Trophoblast cell (in vitro differentiated cells and primary cell): ENCODE measurements around the gene MED13L.
A peak's percentile ranks its signal among the peaks of the same experiment; 100 is the strongest.

Experiments
- DNase-seq, 2 donors: peaks; one replicate each; pipeline ENCODE4 v3.0.0-alpha.2; 2016
- H2AFZ ChIP-seq: 2 replicates; pipeline ENCODE4 v1.6.1; 2013; ENCODE audit warnings: low read length, moderate library complexity, mild to moderate bottlenecking; ENCODE audit not compliant: insufficient read depth, poor library complexity
- H2AK5ac ChIP-seq: 2 replicates; pipeline ENCODE4 v1.6.1; 2013; ENCODE audit warnings: mild to moderate bottlenecking, low read length
- H2BK120ac ChIP-seq: 2 replicates; pipeline ENCODE4 v1.6.1; 2013; ENCODE audit warnings: low read length, mild to moderate bottlenecking, moderate library complexity; ENCODE audit not compliant: insufficient read depth, poor library complexity
- H2BK12ac ChIP-seq: 2 replicates; pipeline ENCODE4 v1.6.1; 2013; ENCODE audit warnings: mild to moderate bottlenecking, low read length, moderate library complexity
- H2BK5ac ChIP-seq: 2 replicates; pipeline ENCODE4 v1.6.1; 2013; ENCODE audit warnings: low read length, low read depth, moderate library complexity, mild to moderate bottlenecking; ENCODE audit not compliant: poor library complexity
- H3K14ac ChIP-seq: 2 replicates; pipeline ENCODE4 v1.6.1; 2013; ENCODE audit warnings: mild to moderate bottlenecking, low read length
- H3K18ac ChIP-seq: 2 replicates; pipeline ENCODE4 v1.6.1; 2013; ENCODE audit warnings: mild to moderate bottlenecking, low read length
- H3K23ac ChIP-seq: 2 replicates; pipeline ENCODE4 v1.6.1; 2013; ENCODE audit warnings: low read length
- H3K27ac ChIP-seq: 2 replicates; pipeline ENCODE4 v1.5.1; 2013; ENCODE audit warnings: low read depth, mild to moderate bottlenecking, inconsistent platforms, low read length, moderate library complexity
- H3K27me3 ChIP-seq: 2 replicates; pipeline ENCODE4 v1.6.1; 2013; ENCODE audit warnings: inconsistent platforms, mild to moderate bottlenecking, low read length, moderate library complexity; ENCODE audit not compliant: insufficient read depth
- H3K36me3 ChIP-seq, 2 experiments: 1 replicate in 1 of 2; 2 replicates in 1 of 2; pipeline ENCODE4 v1.6.1; 2013; ENCODE audit warnings: low read length in 2 of 2, mild to moderate bottlenecking in 2 of 2, moderate library complexity in 1 of 2; ENCODE audit not compliant: insufficient read depth in 2 of 2, control insufficient read depth in 1 of 2
- H3K4ac ChIP-seq: 2 replicates; pipeline ENCODE4 v1.6.1; 2013; ENCODE audit warnings: low read depth, mild to moderate bottlenecking, low read length, moderate library complexity
- H3K4me1 ChIP-seq, 2 experiments: 1 replicate in 1 of 2; 2 replicates in 1 of 2; pipeline ENCODE4 v1.6.1; 2013; ENCODE audit warnings: low read length in 2 of 2, mild to moderate bottlenecking in 2 of 2, moderate library complexity in 1 of 2; ENCODE audit not compliant: insufficient read depth in 2 of 2, control insufficient read depth in 1 of 2
- H3K4me2 ChIP-seq: 2 replicates; pipeline ENCODE4 v1.6.1; 2013; ENCODE audit warnings: inconsistent platforms, mild to moderate bottlenecking, low read length, moderate library complexity
- H3K4me3 ChIP-seq: 2 replicates; pipeline ENCODE4 v1.5.1; 2013; ENCODE audit warnings: mild to moderate bottlenecking, low read depth, low read length, inconsistent platforms
- H3K79me1 ChIP-seq: one replicate; pipeline ENCODE4 v1.6.1; 2013; ENCODE audit warnings: low read length
- H3K79me2 ChIP-seq: 2 replicates; pipeline ENCODE4 v1.6.1; 2013; ENCODE audit warnings: low read length, mild to moderate bottlenecking; ENCODE audit not compliant: control insufficient read depth, insufficient read depth, poor library complexity
- H3K9ac ChIP-seq: 2 replicates; pipeline ENCODE4 v1.6.1; 2013; ENCODE audit warnings: mild to moderate bottlenecking, low read length
- H3K9me3 ChIP-seq: 2 replicates; pipeline ENCODE4 v1.6.1; 2013; ENCODE audit warnings: low read depth, mild to moderate bottlenecking, control low read depth, inconsistent platforms, low read length; ENCODE audit not compliant: insufficient read depth
- H4K12ac ChIP-seq: 2 replicates; pipeline ENCODE4 v1.6.1; 2013; ENCODE audit warnings: low read depth, mild to moderate bottlenecking, low read length, moderate library complexity
- H4K8ac ChIP-seq: 2 replicates; pipeline ENCODE4 v1.6.1; 2013; ENCODE audit warnings: low read depth, mild to moderate bottlenecking, low read length, moderate library complexity
- H4K91ac ChIP-seq: one replicate; pipeline ENCODE4 v1.6.1; 2013; ENCODE audit warnings: low read depth, mild to moderate bottlenecking, low read length, moderate library complexity
- WGBS: extraction: QIAGEN DNeasy Blood & Tissue Kit; methylation state at CpG from one replicate; pipeline ENCODE4 v1.1.7; 2013; ENCODE audit warnings: missing lambda C conversion rate; ENCODE audit not compliant: insufficient read length, insufficient coverage; ENCODE audit errors: extremely low coverage; 5-methylcytosine and 5-hydroxymethylcytosine counted together

MED13L gene

DNA sequence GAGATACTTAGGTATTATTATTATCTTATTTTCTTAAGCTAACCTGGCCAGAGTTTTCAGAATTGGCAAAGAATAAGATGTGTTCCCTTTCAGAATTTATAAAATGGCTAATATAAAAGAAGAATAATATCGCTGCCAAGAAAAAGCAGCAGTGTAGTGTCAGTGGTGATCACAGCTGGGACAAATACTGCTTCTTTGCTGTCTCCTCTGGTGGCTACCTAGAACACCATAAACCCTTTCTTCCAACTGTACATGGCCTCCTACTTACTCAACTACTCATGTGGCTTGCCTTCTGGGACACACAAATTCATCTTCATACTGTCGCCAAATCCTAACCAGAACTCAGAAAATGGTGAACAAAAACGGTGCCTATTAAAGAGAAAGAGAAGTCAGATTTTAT lies 72.7 kb downstream of the MED13L start:
- Histone ChIP-seq H3K27ac (no peak overlapping the region), H3K9ac (no peak overlapping the region), H2BK12ac (no peak overlapping the region), H3K23ac (no peak overlapping the region), H3K79me2 (peaks cover 7% of the 10 kb centered on the region), H4K91ac (no peak overlapping the region), H3K4ac (peak overlapping the region; percentile 89), H2AFZ (no peak overlapping the region), H3K27me3 (no peaks in the 10 kb centered on the region), H3K18ac (no peak overlapping the region), H3K4me3 (no peak overlapping the region), H4K8ac (no peak overlapping the region), H2BK5ac (no peak overlapping the region), H3K79me1 (no peaks in the 10 kb centered on the region), H3K14ac (no peak overlapping the region), H3K9me3 (no peaks in the 10 kb centered on the region), H4K12ac (no peak overlapping the region), H2BK120ac (no peak overlapping the region), H3K4me2 (no peak overlapping the region), H2AK5ac (no peak overlapping the region), H3K36me3 (no peaks in the 10 kb centered on the region), H3K4me1 (peaks cover 2% of the 10 kb centered on the region in 2 experiments)
- WGBS: no CpG with 5 or more reads among the region's 3 CpGs
- DNase-seq: no peak

DNA sequence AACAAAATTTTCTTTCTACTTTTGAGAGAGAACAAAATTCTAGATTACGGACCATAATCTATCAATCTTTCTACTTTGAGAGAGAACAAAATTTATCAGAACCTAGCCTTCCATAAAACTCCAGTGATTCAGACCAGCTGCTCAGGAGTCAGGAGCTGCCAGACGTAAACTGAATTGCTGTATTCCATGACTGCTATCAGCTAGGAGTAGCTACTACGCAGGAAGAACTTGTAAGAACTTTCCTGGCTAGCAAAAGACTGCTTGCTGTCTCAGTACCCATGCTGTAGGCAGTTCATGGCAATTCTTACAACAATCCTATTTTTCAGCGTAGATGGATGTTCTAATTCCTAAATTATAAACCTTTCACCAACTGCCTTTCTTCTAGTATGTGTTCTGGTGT lies 73.3 kb downstream of the MED13L start:
- Histone ChIP-seq H3K27me3 (no peaks in the 10 kb centered on the region), H2BK120ac (no peak overlapping the region), H2BK12ac (no peak overlapping the region), H3K14ac (no peak overlapping the region), H4K8ac (no peak overlapping the region), H3K36me3 (no peaks in the 10 kb centered on the region), H2AFZ (no peak overlapping the region), H3K79me1 (no peaks in the 10 kb centered on the region), H3K9ac (no peak overlapping the region), H3K23ac (no peak overlapping the region), H3K4me2 (no peak overlapping the region), H2BK5ac (no peak overlapping the region), H3K9me3 (no peaks in the 10 kb centered on the region), H3K27ac (no peak overlapping the region), H3K4ac (peak overlapping the region; percentile 86), H4K91ac (no peak overlapping the region), H3K18ac (no peak overlapping the region), H3K79me2 (peaks cover 7% of the 10 kb centered on the region), H4K12ac (no peak overlapping the region), H3K4me1 (peaks cover 2% of the 10 kb centered on the region in 2 experiments), H2AK5ac (no peak overlapping the region), H3K4me3 (no peak overlapping the region)
- DNase-seq: no peak
- whole genome bisulfite sequencing: no CpG with 5 or more reads among the region's 4 CpGs

DNA sequence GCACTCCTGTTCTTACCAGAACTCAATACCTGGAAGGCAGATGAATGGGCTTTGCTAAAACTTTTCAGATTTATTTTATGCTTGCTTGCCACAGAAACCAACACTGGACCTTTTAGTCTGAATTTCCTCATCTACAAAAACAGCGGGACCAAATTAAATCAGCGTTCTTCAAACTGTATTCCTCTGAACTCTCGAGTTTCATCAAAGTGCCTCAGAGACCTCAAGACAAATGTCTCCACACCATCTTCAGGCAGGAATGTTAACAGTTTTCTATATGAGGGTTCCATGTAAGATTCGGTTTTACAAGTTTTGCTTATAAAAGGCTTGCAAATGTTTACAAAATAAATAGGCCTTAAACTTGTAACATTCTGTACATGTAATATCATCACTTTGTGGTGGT lies 74.6 kb downstream of the MED13L start:
- no peak overlapping the region for H2BK120ac ChIP-seq

DNA sequence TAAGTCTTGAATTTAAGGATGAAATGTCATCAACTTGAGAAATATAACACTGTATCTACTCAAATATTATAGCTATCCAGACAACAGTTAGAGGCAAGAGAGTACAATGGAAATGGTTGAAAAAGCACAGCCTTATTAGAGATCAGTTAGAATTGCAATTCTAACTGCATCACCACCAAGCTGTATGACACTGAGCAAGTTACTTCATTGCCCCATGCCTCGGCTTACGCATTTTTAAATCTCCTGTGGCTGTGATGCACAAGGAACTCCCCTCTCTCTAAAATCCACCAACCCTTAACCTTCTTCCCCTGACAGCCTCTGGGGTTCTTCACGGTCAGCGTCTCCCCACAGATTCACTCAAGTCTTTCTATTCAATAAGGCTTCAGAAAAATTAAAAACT lies 75.1 kb downstream of the MED13L start:
- no peak overlapping the region for H3K27ac ChIP-seq
- H3K23ac ChIP-seq: no peak overlapping the region
- no peak overlapping the region for H3K4me2 ChIP-seq
- no peaks in the 10 kb centered on the region for H3K36me3 ChIP-seq
- H3K27me3 ChIP-seq: no peaks in the 10 kb centered on the region
- H2AK5ac ChIP-seq: no peak overlapping the region
- no peak overlapping the region for H3K9ac ChIP-seq
- no peak overlapping the region for H4K8ac ChIP-seq
- H2BK5ac ChIP-seq: no peak overlapping the region
- no peak overlapping the region for H3K4me3 ChIP-seq
- peaks cover 2% of the 10 kb centered on the region in 2 experiments for H3K4me1 ChIP-seq
- peak overlapping the region; percentile 27 for H3K4ac ChIP-seq
- no peak overlapping the region for H4K12ac ChIP-seq
- H2BK120ac ChIP-seq: no peak overlapping the region
- no peak overlapping the region for H3K18ac ChIP-seq
- H3K9me3 ChIP-seq: no peaks in the 10 kb centered on the region
- no peak overlapping the region for H3K14ac ChIP-seq
- DNase-seq: no peak
- no CpG with 5 or more reads among the region's 4 CpGs for WGBS
- no peak overlapping the region for H2AFZ ChIP-seq
- H3K79me2 ChIP-seq: peaks cover 5% of the 10 kb centered on the region
- no peaks in the 10 kb centered on the region for H3K79me1 ChIP-seq
- no peak overlapping the region for H4K91ac ChIP-seq
- H2BK12ac ChIP-seq: no peak overlapping the region

More for the DNA sequence above, 74.6 kb downstream of the MED13L start:
- H3K18ac ChIP-seq: no peak overlapping the region
- H3K27ac ChIP-seq: no peak overlapping the region
- no peaks in the 10 kb centered on the region for H3K79me1 ChIP-seq
- H3K4ac ChIP-seq: no peak overlapping the region
- peaks cover 2% of the 10 kb centered on the region in 2 experiments for H3K4me1 ChIP-seq
- H4K12ac ChIP-seq: no peak overlapping the region
- H3K27me3 ChIP-seq: no peaks in the 10 kb centered on the region
- H3K36me3 ChIP-seq: no peaks in the 10 kb centered on the region
- no peak overlapping the region for H2AK5ac ChIP-seq
- peak in 1 of 2 donors; percentile 59 for DNase-seq
- no peak overlapping the region for H3K4me3 ChIP-seq
- no peak overlapping the region for H3K23ac ChIP-seq
- peaks cover 5% of the 10 kb centered on the region for H3K79me2 ChIP-seq
- H2BK12ac ChIP-seq: no peak overlapping the region
- H3K9ac ChIP-seq: no peak overlapping the region
- no peaks in the 10 kb centered on the region for H3K9me3 ChIP-seq
- H4K8ac ChIP-seq: no peak overlapping the region
- H4K91ac ChIP-seq: no peak overlapping the region
- no peak overlapping the region for H2AFZ ChIP-seq
- WGBS: no CpG with 5 or more reads among the region's 4 CpGs
- H3K4me2 ChIP-seq: no peak overlapping the region
- H3K14ac ChIP-seq: no peak overlapping the region
- no peak overlapping the region for H2BK5ac ChIP-seq
